Testis (tissue), 3 donors: Measurements from ENCODE around the gene DACT1. TPM values are rescaled to one million over a fixed set of nuclear protein-coding genes. Genes with fewer than 3 reads are reported as not detected.

Experiments used
- DNase-seq: peaks from one replicate; pipeline ENCODE4 v3.0.0-alpha.2; 2019
- H3K27ac ChIP-seq, 2 donors: fragments of 200-600 bp; sonication (generic); one replicate each; pipeline ENCODE4 v1.5.1; 2019
- H3K27me3 ChIP-seq: fragments of 200-600 bp; sonication (generic); one replicate; pipeline ENCODE4 v1.5.1; 2019
- H3K36me3 ChIP-seq: fragments of 200-600 bp; sonication (generic); one replicate; pipeline ENCODE4 v1.5.1; 2017; ENCODE audit warnings: low read depth; ENCODE audit errors: missing control alignments
- H3K4me1 ChIP-seq: fragments of 200-600 bp; sonication (generic); one replicate; pipeline ENCODE4 v1.5.1; 2019
- H3K4me3 ChIP-seq, 2 donors: fragments of 200-600 bp; sonication (generic); one replicate each; pipeline ENCODE4 v1.5.1; 2017 to 2019
- H3K9me3 ChIP-seq: fragments of 200-600 bp; sonication (generic); one replicate; pipeline ENCODE4 v1.5.1; 2017
- CTCF ChIP-seq, 3 experiments: fragments of 450-650 bp in 2 of 3; fragments of 200-600 bp in 1 of 3; sonication (generic) in 1 of 3; IDR thresholded peaks; one replicate each; pipeline ENCODE4 v1.5.1; 2016 to 2019; ENCODE audit warnings: antibody characterized with exemption in 3 of 3, mild to moderate bottlenecking in 2 of 3, moderate library complexity in 1 of 3
- POLR2A ChIP-seq: fragments of 450-650 bp; IDR thresholded peaks from one replicate; pipeline ENCODE4 v1.6.1; 2017; ENCODE audit warnings: antibody characterized with exemption, mild to moderate bottlenecking, moderate library complexity
- WGBS, 2 donors: methylation state at CpG; one replicate each; pipeline ENCODE4 v1.1.5; 2018; 5-methylcytosine and 5-hydroxymethylcytosine counted together
- intact Hi-C: fragments of 100-400 bp; cut with DNase I; formaldehyde crosslinking; loops from one replicate; pipeline ENCODE4 v1.15.1; 2023; ENCODE audit warnings: low total_unique reads
- polyA plus RNA-seq: library from polyadenylated mRNA; stranded (reverse); fragments of 350-450 nt; fragmentation: Illumina TruSeq; extraction: RNeasy Lipid Tissue Mini Kit (QIAGEN cat#74804); gene quantifications from one replicate; pipeline ENCODE4 v1.2.3, GENCODE V29; 2014; ENCODE audit warnings: low read depth, low replicate concordance; ENCODE audit not compliant: insufficient read depth
- total RNA-seq, 2 donors: library from RNA; depleted of rRNA; stranded (reverse); fragments of >200 nt; gene quantifications; one replicate each; pipeline ENCODE4 v1.2.3, GENCODE V29; 2016

DACT1 gene
- total and polyA plus RNA-seq, 3 donors from 2014 or later: 21.7 to 25.0 (median 24.0) TPM

DNA sequence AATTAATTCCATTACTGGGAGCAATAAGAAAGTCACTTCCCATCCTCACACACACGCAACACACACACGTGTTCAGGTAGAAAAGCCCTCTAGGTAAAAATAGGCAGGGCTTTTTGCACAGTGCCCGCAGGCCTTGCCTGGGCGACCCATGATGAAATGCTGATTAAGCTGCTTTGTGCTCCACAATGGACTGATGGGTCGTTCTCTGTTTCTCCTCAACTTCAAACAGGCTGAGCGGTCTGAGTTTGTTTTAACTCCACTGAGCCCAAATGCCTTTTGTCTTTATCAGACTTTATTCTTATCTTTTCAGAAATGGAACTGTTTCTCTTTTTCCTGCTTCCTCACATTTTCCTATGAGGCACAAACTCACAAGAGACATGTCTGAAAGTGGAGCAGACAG is 9.4 kb upstream of the DACT1 start:
- Histone ChIP-seq H3K27ac (no peak overlapping the region), H3K4me1 (no peaks in the 10 kb centered on the region), H3K36me3 (no peaks in the 10 kb centered on the region), H3K4me3 (no peak overlapping the region), H3K9me3 (no peaks in the 10 kb centered on the region), H3K27me3 (no peaks in the 10 kb centered on the region)
- TF ChIP-seq POLR2A (no peak), CTCF (IDR thresholded peaks at IDR 0.05) (no peak)
- no peak for DNase-seq
- WGBS, 2 donors: 72 to 82% methylated on average over 6 of the region's 6 CpGs
- intact Hi-C loops: no loop called here

GRCh38 chr14:58629281-58629680 is 8.5 kb upstream of the DACT1 start:
- no peak overlapping the region for H3K27ac ChIP-seq
- no peaks in the 10 kb centered on the region for H3K4me1 ChIP-seq
- H3K36me3 ChIP-seq: no peaks in the 10 kb centered on the region
- H3K4me3 ChIP-seq: no peak overlapping the region
- no peak for DNase-seq
- H3K9me3 ChIP-seq: no peaks in the 10 kb centered on the region
- TF ChIP-seq CTCF (IDR thresholded peaks at IDR 0.05) (no peak), POLR2A (no peak)
- WGBS, 2 donors: 85% methylated on average over 1 of the region's 1 CpG; no CpG with 5 or more reads in 1 of the 2 donors
- no peaks in the 10 kb centered on the region for H3K27me3 ChIP-seq
- intact Hi-C loops: no loop called here

- intact Hi-C loops: no loop called here
- H3K27ac ChIP-seq: no peak overlapping the region
- H3K9me3 ChIP-seq: no peaks in the 10 kb centered on the region
- 42 to 51% methylated on average over 18 of the region's 18 CpGs for WGBS, 2 donors
- no peak for TF ChIP-seq CTCF (IDR thresholded peaks at IDR 0.05)
- no peak for TF ChIP-seq POLR2A
- no peaks in the 10 kb centered on the region for H3K4me1 ChIP-seq
- DNase-seq: no peak
- no peak overlapping the region for H3K4me3 ChIP-seq
- no peaks in the 10 kb centered on the region for H3K27me3 ChIP-seq
- no peaks in the 10 kb centered on the region for H3K36me3 ChIP-seq
Observed at GRCh38 chr14:58631732-58632131, 6.0 kb upstream of the DACT1 start.

DNA sequence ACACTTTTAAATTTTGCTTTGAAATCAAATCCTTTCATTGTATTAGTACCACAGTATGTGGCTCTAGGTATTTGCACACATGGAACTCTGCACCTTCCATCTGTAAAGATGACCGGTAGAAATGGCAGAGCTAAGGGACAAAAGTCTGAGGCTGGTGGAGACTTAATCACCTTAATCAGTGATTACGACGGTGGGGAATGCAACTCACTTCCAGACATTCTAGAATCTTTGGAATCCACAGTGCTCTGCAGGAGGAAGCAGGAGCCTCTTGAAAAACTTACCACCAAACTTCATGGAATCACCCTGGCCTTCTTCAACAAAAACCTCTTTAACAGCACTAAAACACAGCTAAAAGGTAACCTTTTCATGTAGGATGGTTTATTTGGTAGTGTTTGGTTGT is 3.9 kb upstream of the DACT1 start:
- Histone ChIP-seq H3K4me3 (no peak overlapping the region), H3K9me3 (no peaks in the 10 kb centered on the region), H3K36me3 (no peaks in the 10 kb centered on the region), H3K27ac (no peak overlapping the region), H3K4me1 (peaks cover 5% of the 10 kb centered on the region), H3K27me3 (no peaks in the 10 kb centered on the region)
- intact Hi-C loops: no loop called here
- 67 to 73% methylated on average over 3 of the region's 3 CpGs for WGBS, 2 donors
- DNase-seq: no peak
- no peak for TF ChIP-seq POLR2A
- TF ChIP-seq CTCF (IDR thresholded peaks at IDR 0.05): no peak

DNA sequence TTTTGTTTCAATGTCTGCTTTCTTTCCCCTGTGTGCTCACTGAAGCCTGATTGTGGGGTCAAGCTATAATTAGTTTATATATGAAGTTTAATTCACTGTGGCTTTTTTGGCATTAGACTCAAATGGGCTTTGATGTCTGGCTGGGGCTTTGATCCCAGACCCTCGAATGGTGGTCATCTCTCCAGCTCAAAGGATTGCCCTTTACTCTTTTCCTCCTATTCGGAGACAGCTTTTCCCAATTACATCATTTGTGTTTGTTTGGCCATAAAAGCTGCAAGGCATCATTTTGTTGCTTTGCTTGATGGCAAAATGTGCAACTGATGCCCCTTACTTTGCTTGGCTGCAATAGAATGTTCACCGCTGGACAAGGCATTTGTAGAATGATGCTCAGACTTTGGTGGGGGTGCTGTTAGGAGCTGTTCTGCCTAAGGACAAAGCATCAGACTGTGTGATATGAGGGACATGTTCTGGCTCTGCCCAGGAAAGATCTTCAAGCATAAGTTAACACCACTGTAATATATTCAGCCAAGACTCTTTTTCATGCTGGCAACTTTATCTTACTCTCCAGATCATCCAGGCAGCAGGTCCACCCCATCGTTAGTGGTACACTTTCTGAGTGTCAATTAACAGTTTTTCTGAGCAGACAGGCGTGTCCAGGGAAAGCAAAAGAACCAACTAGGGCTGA is 3.2 kb upstream of the DACT1 start:
- Histone ChIP-seq H3K4me1 (peaks cover 8% of the 10 kb centered on the region), H3K27ac (no peak overlapping the region), H3K27me3 (no peaks in the 10 kb centered on the region), H3K9me3 (no peaks in the 10 kb centered on the region), H3K4me3 (no peak overlapping the region), H3K36me3 (no peaks in the 10 kb centered on the region)
- no peak for DNase-seq
- intact Hi-C loops: no loop called here
- no peak for TF ChIP-seq POLR2A
- no peak for TF ChIP-seq CTCF (IDR thresholded peaks at IDR 0.05)
- 58 to 60% methylated on average over 5 of the region's 5 CpGs for WGBS, 2 donors
